Fibroblast of villous mesenchyme (primary cell): ENCODE results near the gene HRNR. TPM values are rescaled to one million over a fixed set of nuclear protein-coding genes. Genes with fewer than 3 reads are reported as not detected.

Experiments
- DNase-seq: peaks from one replicate; pipeline ENCODE4 v3.0.0-alpha.2; 2010; ENCODE audit warnings: low read depth
- H3K4me3 ChIP-seq: 2 replicates; pipeline ENCODE4 v1.5.1; 2011; ENCODE audit warnings: low read depth, mild to moderate bottlenecking, low read length
- CTCF ChIP-seq: IDR thresholded peaks from 2 replicates; pipeline ENCODE4 v1.5.1; 2012; ENCODE audit warnings: low read depth, mild to moderate bottlenecking, low read length; ENCODE audit not compliant: insufficient read depth
- total RNA-seq: library from RNA; depleted of rRNA; stranded (reverse); fragments of >200 nt; gene quantifications from 2 replicates; pipeline ENCODE4 v1.2.3, GENCODE V29; 2012

Gene HRNR
- total RNA-seq, 1 donor: not detected

GRCh38 chr1:152198982-152199381 lies 25.0 kb downstream of the HRNR start:
- TF ChIP-seq CTCF: no peak
- no peak for DNase-seq
- H3K4me3 ChIP-seq: no peak overlapping the region

- no peak overlapping the region for H3K4me3 ChIP-seq
- no peak for DNase-seq
- TF ChIP-seq CTCF: no peak
Measured at GRCh38 chr1:152197361-152197941, 26.5 kb downstream of the HRNR start.

GRCh38 chr1:152191711-152192110 lies 32.3 kb downstream of the HRNR start:
- DNase-seq: no peak

GRCh38 chr1:152191260-152191659 lies 32.7 kb downstream of the HRNR start:
- TF ChIP-seq CTCF: no peak
- DNase-seq: no peak
- no peak overlapping the region for H3K4me3 ChIP-seq

More at GRCh38 chr1:152191711-152192110, 32.3 kb downstream of the HRNR start:
- TF ChIP-seq CTCF: no peak
- H3K4me3 ChIP-seq: no peak overlapping the region

GRCh38 chr1:152190589-152190988 lies 33.4 kb downstream of the HRNR start:
- H3K4me3 ChIP-seq: no peak overlapping the region
- peak; percentile 20 for DNase-seq
- no peak for TF ChIP-seq CTCF

- DNase-seq: peak; percentile 47
- TF ChIP-seq CTCF: peak; percentile 80
- no peak overlapping the region for H3K4me3 ChIP-seq
Measured at GRCh38 chr1:152189657-152190442, 34.1 kb downstream of the HRNR start.
